ENCODE results near the gene AQP5.

The AQP5 gene

DNA sequence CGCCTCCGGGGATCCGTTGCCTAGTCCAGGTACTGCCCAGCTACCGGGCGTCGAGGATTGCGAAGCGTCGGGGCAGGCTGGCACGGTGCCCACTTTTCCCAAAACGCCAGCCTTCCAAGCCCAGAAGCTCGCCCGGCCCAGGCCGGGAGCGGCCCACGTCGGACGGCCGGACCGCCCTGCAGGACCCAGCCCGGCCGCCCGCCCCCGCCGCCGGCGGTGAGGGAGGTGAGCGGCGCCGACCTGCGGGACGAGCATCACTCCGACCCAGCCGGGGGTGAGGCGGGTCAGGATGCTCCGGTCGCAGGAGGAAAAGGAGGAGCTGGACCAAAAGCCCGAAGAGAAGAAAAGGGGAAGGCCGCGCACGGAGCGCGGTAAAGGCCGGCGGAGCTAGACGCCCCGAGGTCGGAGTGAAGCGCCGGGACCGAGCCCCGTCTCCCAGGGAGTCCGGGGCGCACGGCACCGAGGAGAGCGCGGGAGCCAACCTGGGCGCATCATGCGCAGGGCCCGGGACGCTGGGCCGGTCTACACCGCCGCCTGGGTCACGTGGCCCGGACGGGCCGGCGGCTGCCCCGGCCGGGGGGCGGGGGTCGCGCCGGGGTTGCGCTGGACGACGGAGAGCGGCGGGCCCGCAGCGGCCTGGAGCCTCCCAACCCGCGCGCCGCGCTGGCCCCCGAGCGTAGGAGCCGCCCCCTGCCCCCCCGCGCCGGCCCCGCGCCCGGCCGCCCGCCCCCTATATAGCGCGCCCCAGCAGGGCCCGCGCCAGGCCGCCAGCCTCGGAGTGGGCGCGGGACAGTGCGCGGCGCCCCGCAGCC is at the start of gene AQP5:
Gene AQP5, plus strand, starts transcription at position 762 of the 812 bp plus-strand sequence. CDS start 146 bp downstream, outside the sequence.
- H3K27me3 ChIP-seq (ENCODE audit: control insufficient read depth, insufficient read depth, low read length) = no peaks in the 10 kb centered on the region
- peak within 1 kb of the TSS; percentile 80 for H2AFZ ChIP-seq
- no peak for TF ChIP-seq CTCF (IDR thresholded peaks at IDR 0.05)
- no peak within 1 kb of the TSS for H3K9ac ChIP-seq
- H3K4me2 ChIP-seq (ENCODE audit: low read length) = peak within 1 kb of the TSS; percentile 58
- no peak within 1 kb of the TSS for H3K27ac ChIP-seq
- no peaks in the 10 kb centered on the region for H3K36me3 ChIP-seq (ENCODE audit: control insufficient read depth, insufficient read depth, low read length)
- H3K4me3 ChIP-seq (ENCODE audit: low read depth, low read length) = no peak within 1 kb of the TSS
- peaks cover 6% of the 10 kb centered on the region for H3K4me1 ChIP-seq
- H3K9me3 ChIP-seq (ENCODE audit: control insufficient read depth, low read length) = no peaks in the 10 kb centered on the region
- no peaks in the 10 kb centered on the region for H3K79me2 ChIP-seq

GRCh38 chr12:49912345-49913255 is 49.1 kb upstream of the AQP5 start:
- Histone ChIP-seq H3K4me2 (ENCODE audit: low read length) (no peak overlapping the region), H3K9me3 (ENCODE audit: control insufficient read depth, low read length) (no peaks in the 10 kb centered on the region), H3K4me1 (peaks cover 21% of the 10 kb centered on the region), H3K27ac (no peak overlapping the region), H3K36me3 (ENCODE audit: control insufficient read depth, insufficient read depth, low read length) (no peaks in the 10 kb centered on the region), H2AFZ (no peak overlapping the region), H3K27me3 (ENCODE audit: control insufficient read depth, insufficient read depth, low read length) (no peaks in the 10 kb centered on the region), H3K9ac (no peak overlapping the region), H3K4me3 (ENCODE audit: low read depth, low read length) (no peak overlapping the region), H3K79me2 (peaks cover 4% of the 10 kb centered on the region)
- no peak for TF ChIP-seq CTCF (IDR thresholded peaks at IDR 0.05)

DNA sequence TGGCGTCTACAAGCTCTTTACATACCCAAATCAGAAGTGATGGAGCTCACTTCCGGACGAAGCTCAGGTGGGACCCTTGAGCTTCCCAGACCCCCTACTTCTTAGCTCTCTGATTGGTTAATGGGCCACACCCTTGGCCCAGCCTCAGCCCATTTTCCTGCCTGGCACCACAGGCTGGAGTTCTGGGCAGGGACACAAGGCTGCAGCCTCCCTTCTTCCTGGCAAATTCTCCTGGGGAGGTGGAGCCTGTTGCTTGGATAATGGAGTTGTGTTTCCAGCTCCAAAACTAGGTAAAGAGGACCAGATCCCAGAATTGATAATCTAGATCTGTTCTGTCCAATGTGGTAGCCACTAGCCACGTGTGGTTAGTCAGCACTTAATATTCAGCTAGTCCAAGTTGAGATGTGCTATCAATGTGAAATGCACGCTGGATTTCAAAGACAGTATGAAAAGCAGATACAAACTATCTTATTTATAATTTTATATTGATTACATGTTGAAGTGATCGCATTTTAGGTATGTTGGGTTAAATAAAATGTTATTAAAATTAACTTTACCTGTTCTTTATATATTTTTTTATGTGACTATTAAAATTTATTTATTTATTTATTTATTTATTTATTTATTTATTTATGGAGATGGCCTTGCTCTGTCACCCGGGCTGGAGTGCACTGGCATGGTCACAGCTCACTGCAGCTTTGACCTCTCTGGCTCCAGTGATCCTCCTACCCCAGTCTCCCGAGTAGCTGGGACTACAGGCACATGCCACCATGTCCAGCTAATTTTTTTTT is 45.3 kb upstream of the AQP5 start:
- no peaks in the 10 kb centered on the region for H3K27me3 ChIP-seq (ENCODE audit: control insufficient read depth, insufficient read depth, low read length)
- no peaks in the 10 kb centered on the region for H3K36me3 ChIP-seq (ENCODE audit: control insufficient read depth, insufficient read depth, low read length)
- H3K4me3 ChIP-seq (ENCODE audit: low read depth, low read length) = no peak overlapping the region
- no peaks in the 10 kb centered on the region for H3K9me3 ChIP-seq (ENCODE audit: control insufficient read depth, low read length)
- no peak for TF ChIP-seq CTCF (IDR thresholded peaks at IDR 0.05)
- H3K79me2 ChIP-seq = peaks cover 4% of the 10 kb centered on the region
- H3K4me2 ChIP-seq (ENCODE audit: low read length) = no peak overlapping the region
- H2AFZ ChIP-seq = peak overlapping the region; percentile 2
- H3K27ac ChIP-seq = no peak overlapping the region
- no peak overlapping the region for H3K9ac ChIP-seq
- H3K4me1 ChIP-seq = peaks cover 30% of the 10 kb centered on the region

DNA sequence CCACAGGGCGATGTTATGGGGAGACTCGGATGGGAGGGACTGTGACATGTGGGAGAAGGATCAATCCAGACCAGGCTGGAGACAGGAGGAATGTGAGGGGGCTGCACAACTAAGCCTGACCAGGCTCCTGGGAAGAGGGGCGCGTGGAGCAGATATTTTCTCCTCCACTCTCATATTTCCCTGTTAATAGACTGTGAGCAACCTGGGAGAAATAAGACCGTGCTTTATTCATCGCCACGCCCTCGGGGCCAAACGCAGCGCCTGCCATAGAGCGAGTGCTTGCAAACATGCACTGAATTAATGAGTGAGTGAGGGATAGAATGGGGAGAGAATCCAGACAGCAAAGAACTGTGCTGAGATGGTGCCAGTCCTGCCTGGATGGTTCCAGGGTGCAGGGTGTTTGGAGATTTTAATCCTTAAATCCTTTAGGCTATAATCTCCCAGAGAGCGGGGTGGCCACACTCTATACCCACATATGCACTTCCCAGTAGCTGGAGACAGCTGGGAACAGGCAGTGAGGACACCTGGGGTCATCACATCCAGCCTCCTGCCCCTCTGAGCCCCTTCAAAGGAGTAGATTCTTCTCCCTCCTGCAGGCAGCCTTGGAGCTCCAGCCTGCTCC is 44.4 kb upstream of the AQP5 start:
- Histone ChIP-seq H3K4me2 (ENCODE audit: low read length) (no peak overlapping the region), H2AFZ (peak overlapping the region; percentile 65), H3K36me3 (ENCODE audit: control insufficient read depth, insufficient read depth, low read length) (no peaks in the 10 kb centered on the region), H3K27ac (peak overlapping the region; percentile 65), H3K9ac (no peak overlapping the region), H3K9me3 (ENCODE audit: control insufficient read depth, low read length) (no peaks in the 10 kb centered on the region), H3K4me1 (peaks cover 33% of the 10 kb centered on the region), H3K79me2 (peaks cover 4% of the 10 kb centered on the region), H3K4me3 (ENCODE audit: low read depth, low read length) (no peak overlapping the region), H3K27me3 (ENCODE audit: control insufficient read depth, insufficient read depth, low read length) (no peaks in the 10 kb centered on the region)
- no peak for TF ChIP-seq CTCF (IDR thresholded peaks at IDR 0.05)
